Mesothelial cell of epicardium (in vitro differentiated cells): ENCODE results near the gene SORCS3. TPM values are rescaled to one million over a fixed set of nuclear protein-coding genes. Genes with fewer than 3 reads are reported as not detected.

Source experiments
- DNase-seq, 2 experiments: peaks; one replicate each; pipeline ENCODE4 v3.0.0; 2021; ENCODE audit warnings: low spot score in 2 of 2; ENCODE audit not compliant: unreplicated experiment in 2 of 2
- H3K27ac Mint-ChIP-seq: 2 replicates; pipeline ENCODE4 v1.8.0; 2021; ENCODE audit warnings: mixed read lengths
- H3K27me3 Mint-ChIP-seq: 2 replicates; pipeline ENCODE4 v1.8.0; 2021; ENCODE audit warnings: low read depth, mixed read lengths
- H3K36me3 Mint-ChIP-seq: 2 replicates; pipeline ENCODE4 v1.8.0; 2021; ENCODE audit warnings: mixed read lengths
- H3K4me1 Mint-ChIP-seq: 2 replicates; pipeline ENCODE4 v1.8.0; 2021; ENCODE audit warnings: mixed read lengths
- H3K4me3 Mint-ChIP-seq: 2 replicates; pipeline ENCODE4 v1.8.0; 2021; ENCODE audit warnings: mild to moderate bottlenecking, moderate library complexity, mixed read lengths
- H3K9me3 Mint-ChIP-seq: 2 replicates; pipeline ENCODE4 v1.8.0; 2021; ENCODE audit warnings: mixed read lengths
- total RNA-seq: library from RNA; stranded (reverse); gene quantifications from 3 replicates; pipeline ENCODE4 v1.2.1, GENCODE V29; 2021
- TF ChIP-seq, protein P1 (sequence below): fragments of 200-600 bp; sonication (generic); IDR thresholded peaks from one replicate; pipeline ENCODE4 v1.5.0; 2021; ENCODE audit warnings: antibody characterized with exemption; ENCODE audit not compliant: unreplicated experiment

SORCS3 gene
- total RNA-seq, 1 donor from 2014 or later: 0.04 TPM

DNA sequence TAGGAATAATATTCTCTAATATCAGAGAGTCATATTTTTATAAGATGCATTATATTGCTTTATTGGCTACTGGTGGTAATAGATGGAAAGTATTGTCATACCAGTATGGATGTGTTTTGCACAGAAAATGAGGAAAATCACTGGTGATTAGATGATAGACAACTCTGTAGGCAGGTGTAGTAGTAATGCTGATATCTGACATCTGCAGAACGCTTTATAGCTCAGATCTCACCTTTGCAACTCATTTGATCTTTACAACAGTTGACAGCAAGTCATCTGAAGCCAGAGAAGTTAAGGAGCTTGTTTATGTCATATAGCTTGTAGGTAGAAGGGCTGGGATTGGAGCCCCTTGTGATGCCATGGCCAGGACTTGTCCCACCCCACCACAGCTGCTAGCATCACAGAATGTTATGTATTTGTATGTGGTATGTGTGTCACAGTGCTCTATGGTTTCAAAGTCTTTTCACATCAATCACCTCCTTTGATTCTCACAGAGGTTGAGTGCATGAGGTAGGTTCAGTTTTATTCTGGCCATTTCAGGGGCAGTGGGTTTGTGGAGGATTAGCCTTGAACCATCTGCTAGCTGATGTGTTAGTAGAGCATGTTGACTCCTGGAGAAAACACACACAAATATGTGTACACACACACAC lies 140.0 kb downstream of the SORCS3 start:
- no peaks in the 10 kb centered on the region for H3K36me3 Mint-ChIP-seq
- no peak overlapping the region for H3K27ac Mint-ChIP-seq
- H3K4me1 Mint-ChIP-seq: no peaks in the 10 kb centered on the region
- no peak for DNase-seq
- H3K9me3 Mint-ChIP-seq: no peaks in the 10 kb centered on the region
- peaks cover 76% of the 10 kb centered on the region for H3K27me3 Mint-ChIP-seq
- no peak overlapping the region for H3K4me3 Mint-ChIP-seq
- TF ChIP-seq, protein P1, sequence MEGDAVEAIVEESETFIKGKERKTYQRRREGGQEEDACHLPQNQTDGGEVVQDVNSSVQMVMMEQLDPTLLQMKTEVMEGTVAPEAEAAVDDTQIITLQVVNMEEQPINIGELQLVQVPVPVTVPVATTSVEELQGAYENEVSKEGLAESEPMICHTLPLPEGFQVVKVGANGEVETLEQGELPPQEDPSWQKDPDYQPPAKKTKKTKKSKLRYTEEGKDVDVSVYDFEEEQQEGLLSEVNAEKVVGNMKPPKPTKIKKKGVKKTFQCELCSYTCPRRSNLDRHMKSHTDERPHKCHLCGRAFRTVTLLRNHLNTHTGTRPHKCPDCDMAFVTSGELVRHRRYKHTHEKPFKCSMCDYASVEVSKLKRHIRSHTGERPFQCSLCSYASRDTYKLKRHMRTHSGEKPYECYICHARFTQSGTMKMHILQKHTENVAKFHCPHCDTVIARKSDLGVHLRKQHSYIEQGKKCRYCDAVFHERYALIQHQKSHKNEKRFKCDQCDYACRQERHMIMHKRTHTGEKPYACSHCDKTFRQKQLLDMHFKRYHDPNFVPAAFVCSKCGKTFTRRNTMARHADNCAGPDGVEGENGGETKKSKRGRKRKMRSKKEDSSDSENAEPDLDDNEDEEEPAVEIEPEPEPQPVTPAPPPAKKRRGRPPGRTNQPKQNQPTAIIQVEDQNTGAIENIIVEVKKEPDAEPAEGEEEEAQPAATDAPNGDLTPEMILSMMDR: no peak

DNA sequence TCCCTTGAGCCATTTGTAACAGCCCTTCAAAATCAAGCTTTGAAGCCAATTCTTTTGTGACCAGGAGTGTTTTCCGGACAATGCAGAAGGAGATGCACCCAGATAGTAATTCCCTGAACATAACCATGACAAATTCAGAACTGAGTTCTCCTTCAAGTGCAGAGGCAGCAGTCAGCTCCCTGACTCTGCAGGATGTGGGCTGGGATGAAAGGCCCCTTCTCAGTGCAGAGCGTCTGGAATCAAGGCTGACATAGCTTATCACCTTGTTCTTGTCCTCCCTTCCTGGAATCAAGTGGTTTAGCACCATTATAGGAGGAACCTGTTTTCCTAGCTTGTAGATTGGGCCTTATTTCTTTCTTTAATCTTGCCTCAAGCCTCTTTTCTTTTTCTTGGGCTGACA lies 143.4 kb downstream of the SORCS3 start:
- Mint-ChIP-seq H3K4me1 (no peaks in the 10 kb centered on the region), H3K27me3 (peaks cover 63% of the 10 kb centered on the region), H3K27ac (no peak overlapping the region), H3K36me3 (no peaks in the 10 kb centered on the region), H3K9me3 (peaks cover 6% of the 10 kb centered on the region), H3K4me3 (no peak overlapping the region)
- DNase-seq: no peak
- TF ChIP-seq, protein P1: no peak

DNA sequence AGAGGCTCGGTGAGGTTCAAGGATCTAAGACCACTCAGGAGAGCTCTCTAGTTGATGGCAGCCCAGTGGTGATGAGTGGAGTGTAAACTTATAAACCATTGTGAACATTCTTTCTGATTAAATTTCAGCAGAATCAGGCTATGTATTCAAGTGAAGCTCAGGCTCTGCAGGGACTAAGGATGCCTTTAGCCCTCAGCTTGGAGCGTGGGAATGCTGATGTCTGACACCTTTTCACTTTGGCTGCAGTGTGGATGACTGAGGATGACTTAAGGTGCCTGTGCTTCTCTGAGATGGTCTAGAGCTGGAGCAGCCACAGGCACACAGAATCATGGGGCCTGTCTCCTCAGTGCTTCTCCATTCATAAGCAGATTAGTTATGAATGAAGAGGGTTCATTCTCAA lies 150.4 kb downstream of the SORCS3 start:
- H3K27ac Mint-ChIP-seq: no peak overlapping the region
- H3K36me3 Mint-ChIP-seq: no peaks in the 10 kb centered on the region
- DNase-seq: no peak
- TF ChIP-seq, protein P1: no peak
- H3K4me1 Mint-ChIP-seq: peaks cover 3% of the 10 kb centered on the region
- no peak overlapping the region for H3K4me3 Mint-ChIP-seq
- H3K27me3 Mint-ChIP-seq: peaks cover 32% of the 10 kb centered on the region
- peaks cover 6% of the 10 kb centered on the region for H3K9me3 Mint-ChIP-seq

DNA sequence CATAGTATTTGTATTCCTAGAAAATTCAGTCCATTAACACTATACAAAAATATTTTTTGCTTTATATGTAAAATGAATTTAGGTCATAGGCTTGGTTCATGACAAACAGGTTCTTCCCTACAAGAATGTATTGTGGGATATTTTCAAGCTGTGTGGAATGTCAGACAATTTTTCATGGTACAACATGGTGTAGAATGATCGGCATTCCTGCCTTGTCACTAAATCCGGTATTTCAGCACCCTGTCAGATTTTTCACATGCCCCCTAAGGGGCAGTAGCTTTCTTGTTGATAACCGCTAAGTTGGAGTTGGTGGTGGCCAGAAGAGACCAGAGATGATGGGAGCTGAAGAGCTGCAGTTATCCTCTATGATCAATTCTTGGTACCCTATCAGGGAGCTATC lies 154.3 kb downstream of the SORCS3 start:
- no peak overlapping the region for H3K27ac Mint-ChIP-seq
- no peak for DNase-seq
- no peak overlapping the region for H3K4me3 Mint-ChIP-seq
- peaks cover 3% of the 10 kb centered on the region for H3K4me1 Mint-ChIP-seq
- no peaks in the 10 kb centered on the region for H3K9me3 Mint-ChIP-seq
- H3K36me3 Mint-ChIP-seq: no peaks in the 10 kb centered on the region
- peaks cover 13% of the 10 kb centered on the region for H3K27me3 Mint-ChIP-seq
- TF ChIP-seq, protein P1: no peak

DNA sequence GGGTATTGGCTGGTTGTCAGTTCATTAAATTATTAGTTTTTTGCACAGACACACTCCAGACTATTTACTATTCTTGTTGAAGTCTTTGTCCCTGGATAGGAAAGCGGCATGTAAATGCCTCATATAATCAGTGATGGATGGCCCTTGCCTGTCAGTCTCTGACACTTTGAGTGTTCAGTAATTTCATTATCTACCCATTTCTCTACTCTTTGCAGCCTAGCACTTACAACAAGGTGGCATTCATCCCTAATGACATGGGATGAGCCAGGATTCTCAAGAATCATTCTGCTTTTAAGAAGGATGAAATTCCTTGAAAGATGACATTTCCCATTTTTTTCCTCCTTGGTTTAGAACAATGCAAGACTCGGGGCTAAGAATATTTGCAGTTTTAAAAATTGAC lies 155.7 kb downstream of the SORCS3 start:
- H3K36me3 Mint-ChIP-seq: no peaks in the 10 kb centered on the region
- no peak overlapping the region for H3K27ac Mint-ChIP-seq
- DNase-seq: no peak
- TF ChIP-seq, protein P1: no peak
- no peaks in the 10 kb centered on the region for H3K9me3 Mint-ChIP-seq
- peaks cover 3% of the 10 kb centered on the region for H3K4me1 Mint-ChIP-seq
- no peak overlapping the region for H3K4me3 Mint-ChIP-seq
- peaks cover under 1% of the 10 kb centered on the region for H3K27me3 Mint-ChIP-seq

DNA sequence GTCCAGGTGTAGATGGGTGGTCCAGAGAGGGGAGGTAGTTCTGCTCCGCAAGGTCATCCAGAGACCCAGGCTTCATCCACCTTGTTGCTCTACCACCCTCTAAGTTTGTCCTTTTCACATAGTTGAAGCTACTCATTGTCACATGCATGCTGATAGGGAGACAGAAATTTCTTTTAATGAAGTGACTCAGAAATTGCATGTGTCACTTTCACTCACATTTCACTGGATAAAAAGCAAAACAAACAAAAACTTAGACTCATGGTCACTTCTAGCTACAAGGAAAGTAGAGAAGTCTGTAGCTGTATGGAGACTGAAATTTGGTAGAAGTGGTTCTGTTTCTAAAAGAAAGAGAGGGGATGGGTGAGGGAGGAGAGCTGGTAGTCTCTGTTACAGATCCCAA lies 161.9 kb downstream of the SORCS3 start:
- Mint-ChIP-seq H3K36me3 (no peaks in the 10 kb centered on the region), H3K9me3 (no peaks in the 10 kb centered on the region), H3K4me3 (no peak overlapping the region), H3K27me3 (peaks cover 11% of the 10 kb centered on the region), H3K27ac (no peak overlapping the region), H3K4me1 (no peaks in the 10 kb centered on the region)
- DNase-seq: no peak
- TF ChIP-seq, protein P1: no peak
